GM21367 (cell line): Measurements from ENCODE around the gene RPS24.
A peak's percentile ranks its signal among the peaks of the same experiment; 100 is the strongest.
"Not testable (repeated sequence)": the region's sequence is repeated elsewhere in the genome, so short reads cannot be mapped to it uniquely, and the experiment has no call there.

Experiments used
- ATAC-seq: cut with Tn5 transposase; IDR thresholded peaks from one replicate; pipeline ENCODE4 v1.9.1; 2021; ENCODE audit not compliant: unreplicated experiment

The RPS24 gene

GRCh38 chr10:78033637-78034470, at the start of gene RPS24:
RPS24 (plus strand) TSS chr10:78033863; CDS start chr10:78033902, 39 bp downstream.
- ATAC-seq, result peak; percentile 81

DNA sequence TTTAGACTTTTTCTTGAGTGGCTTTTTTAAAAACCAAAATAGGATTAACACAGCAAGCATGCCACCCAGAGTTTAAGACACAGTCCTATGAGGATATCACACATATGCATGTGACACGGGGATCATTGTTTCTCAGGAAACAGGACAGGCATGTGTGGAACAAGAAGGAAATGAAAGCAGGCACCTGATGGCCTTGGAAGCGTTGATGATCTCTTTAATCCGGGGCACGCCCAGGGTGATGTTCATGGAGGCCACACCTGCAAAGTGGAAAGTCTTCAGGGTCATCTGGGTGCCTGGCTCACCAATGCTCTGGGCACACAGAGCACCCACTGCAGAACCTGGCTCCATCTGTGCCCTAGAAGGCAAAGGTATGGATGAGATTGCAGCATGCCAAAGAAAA, 48.7 kb upstream of the RPS24 start:
- no peak for ATAC-seq

DNA sequence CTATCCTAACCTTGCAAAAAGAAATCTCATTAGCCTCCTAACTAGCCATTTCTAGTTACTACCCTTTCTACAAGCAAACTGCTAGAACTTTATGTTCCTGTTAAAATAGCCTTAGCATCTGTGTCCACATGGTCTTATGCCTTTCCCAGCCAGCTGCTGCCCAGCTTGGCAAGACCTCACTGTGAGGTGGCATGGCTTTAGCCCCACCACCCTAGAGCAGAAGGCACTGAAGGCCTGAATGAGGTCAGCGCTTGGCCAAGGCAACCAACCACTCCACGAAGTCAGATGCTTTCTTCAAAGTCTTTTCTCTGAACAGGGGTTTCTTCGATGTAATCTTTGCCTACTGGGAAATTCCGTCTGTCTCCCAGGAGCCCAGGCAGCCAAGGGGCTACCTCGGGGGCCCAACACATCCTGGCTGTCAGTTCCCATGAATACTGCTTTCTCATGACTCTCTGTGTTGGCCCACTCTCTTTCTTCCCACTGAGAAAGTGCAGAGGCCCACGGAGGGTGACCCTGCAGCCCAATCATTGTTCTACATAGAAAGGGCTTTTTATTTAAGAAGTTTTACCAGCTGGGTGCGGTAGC, 45.9 kb upstream of the RPS24 start:
- no peak for ATAC-seq

DNA sequence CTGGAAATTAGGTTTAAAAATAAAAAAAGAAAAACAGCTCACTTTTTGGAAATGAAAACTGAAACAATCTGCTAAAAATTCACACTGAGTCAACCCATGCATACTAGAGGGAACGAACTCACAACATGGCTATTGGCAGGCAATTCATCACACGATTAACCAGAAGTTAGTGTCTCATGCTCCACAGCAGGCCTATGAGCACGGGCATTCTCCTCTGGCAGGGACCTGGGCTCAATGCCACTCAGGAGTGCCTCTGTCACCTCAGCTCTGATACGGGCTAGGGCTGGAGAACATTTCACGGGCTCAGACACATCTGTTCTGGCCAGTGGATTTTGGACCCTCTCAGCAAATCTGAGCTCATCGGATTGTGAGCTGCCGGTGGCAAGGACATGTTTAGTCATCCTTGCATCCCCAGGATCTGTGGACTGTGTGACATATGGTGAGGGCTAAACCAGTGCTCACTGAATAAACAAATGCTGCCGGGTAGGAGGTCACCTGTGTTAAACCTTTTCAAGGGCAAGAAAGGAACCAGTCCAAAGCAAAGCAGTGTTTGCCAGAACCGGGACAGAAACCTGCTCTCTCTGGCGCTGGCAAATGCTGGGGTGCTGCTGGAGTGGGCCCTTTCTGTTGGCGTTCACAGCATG, 44.5 kb upstream of the RPS24 start:
- no peak for ATAC-seq

GRCh38 chr10:77993620-77994019, 40.0 kb upstream of the RPS24 start:
- ATAC-seq, result no peak

DNA sequence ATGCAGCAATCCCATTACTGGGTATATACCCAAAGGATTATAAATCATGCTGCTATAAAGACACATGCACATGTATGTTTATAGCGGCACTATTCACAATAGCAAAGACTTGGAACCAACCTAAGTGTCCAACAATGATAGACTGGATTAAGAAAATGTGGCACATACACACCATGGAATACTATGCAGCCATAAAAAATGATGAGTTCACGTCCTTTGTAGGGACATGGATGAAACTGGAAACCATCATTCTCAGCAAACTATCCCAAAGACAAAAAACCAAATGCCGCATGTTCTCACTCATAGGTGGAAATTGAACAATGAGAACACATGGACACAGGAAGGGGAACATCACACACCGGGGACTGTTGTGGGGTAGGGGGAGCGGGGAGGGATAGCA, 34.9 kb upstream of the RPS24 start:
- ATAC-seq, result not testable (repeated sequence)

DNA sequence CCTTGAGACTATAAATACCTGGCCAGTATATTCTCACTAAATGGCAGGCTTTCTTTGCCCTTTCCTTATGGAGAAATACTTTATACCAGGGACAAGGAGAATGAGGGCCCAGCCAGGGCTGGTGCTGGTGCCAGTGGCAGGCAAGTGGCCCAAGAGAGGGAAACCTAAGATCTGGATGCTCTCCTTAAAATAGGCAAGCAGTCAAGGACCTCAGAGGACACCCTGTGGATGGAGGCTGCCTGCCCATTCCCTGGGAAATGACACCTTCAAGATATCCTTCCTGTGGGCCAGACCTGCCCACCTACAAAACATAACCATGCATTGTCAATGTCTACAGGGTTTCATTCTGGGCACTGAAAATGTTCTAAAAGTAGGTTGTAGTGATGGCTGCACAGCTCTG, 33.5 kb upstream of the RPS24 start:
- ATAC-seq, result no peak

DNA sequence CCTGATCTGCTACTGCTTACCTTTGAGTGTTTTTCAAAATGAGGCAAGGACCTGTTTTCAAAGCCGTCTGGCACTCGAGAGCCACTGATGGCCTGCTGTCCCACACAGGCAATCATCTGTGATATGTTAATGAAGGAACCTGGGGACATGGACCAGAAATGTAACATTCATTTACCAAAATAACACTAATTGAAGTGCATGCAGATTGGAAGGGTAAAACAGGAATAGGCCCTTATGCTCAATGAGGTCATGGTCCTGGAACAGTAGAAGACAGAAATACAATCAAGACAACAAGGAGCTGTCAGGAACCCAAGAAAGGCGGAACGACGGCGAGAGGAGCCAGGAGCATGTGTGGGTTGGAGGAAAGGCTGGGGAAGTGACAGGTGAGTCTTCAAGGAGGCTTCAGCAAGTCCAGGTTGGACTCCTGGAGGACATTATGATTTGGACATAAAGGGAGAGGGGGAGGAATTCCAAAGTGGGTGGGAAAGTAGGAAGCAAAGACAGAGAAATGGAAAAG, 32.6 kb upstream of the RPS24 start:
- no peak for ATAC-seq

DNA sequence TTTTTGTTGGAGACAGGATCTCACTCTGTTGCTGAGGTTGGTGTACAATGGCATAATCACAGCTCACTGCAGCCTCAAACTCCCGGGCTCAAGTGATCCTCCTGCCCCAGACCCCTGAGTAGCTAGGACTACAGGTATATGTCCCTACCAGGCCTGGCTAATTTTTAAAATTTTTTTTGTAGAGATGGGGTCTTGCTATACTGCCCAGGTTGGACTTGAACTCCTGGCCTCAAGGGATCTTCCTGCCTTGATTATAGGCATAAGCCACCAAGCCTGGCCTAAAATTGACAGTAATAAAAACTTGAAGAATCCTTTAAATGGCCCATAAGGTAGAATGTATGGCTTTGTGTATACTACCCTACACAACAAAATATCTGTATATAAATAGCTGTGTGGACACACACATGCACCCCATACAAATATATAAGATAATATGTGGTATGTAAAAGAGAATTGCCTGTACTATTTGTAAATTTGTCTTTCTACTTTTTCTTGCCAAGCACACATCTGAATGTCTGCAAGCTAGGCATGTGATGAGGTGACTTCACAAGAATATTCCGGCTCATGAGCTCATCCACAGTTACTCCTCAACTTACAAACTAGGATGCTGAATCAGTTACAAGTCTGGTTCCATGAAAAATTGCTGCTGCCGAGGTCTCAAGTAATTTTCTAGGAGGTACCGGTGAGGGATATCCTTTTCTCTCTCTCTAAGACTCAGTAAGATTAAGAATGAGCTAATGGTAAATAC, 30.9 kb upstream of the RPS24 start:
- ATAC-seq, result no peak

- no peak for ATAC-seq
These were observed 29.2 kb upstream of the RPS24 start for GRCh38 chr10:78004215-78005026.

GRCh38 chr10:78007172-78007571, 26.5 kb upstream of the RPS24 start:
- ATAC-seq, result no peak

DNA sequence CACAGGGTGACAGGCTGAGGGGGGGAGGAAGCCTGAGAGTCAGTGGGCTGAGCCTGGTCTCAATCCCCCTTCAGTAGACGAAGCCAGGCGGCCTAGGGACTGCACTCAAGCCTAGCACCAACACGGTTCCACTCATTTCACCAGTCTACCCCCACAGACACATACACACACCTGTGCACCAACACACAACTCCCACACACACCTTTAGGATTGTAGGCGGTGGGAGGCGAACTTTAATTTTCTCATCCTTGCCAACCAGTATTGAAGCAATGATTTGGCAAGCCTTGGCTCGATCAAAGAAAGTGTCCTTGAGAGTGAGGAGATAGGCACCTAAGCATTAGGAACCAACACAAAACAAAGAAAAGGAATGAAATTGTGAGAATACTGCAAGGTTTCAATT, 24.0 kb upstream of the RPS24 start:
- no peak for ATAC-seq

GRCh38 chr10:78010278-78010677, 23.4 kb upstream of the RPS24 start:
- no peak for ATAC-seq

- ATAC-seq, result no peak
These were observed 22.6 kb upstream of the RPS24 start for GRCh38 chr10:78011065-78011464.

- no peak for ATAC-seq
These were observed 20.1 kb upstream of the RPS24 start for GRCh38 chr10:78013564-78013963.

GRCh38 chr10:78015546-78015945, 18.1 kb upstream of the RPS24 start:
- no peak for ATAC-seq

DNA sequence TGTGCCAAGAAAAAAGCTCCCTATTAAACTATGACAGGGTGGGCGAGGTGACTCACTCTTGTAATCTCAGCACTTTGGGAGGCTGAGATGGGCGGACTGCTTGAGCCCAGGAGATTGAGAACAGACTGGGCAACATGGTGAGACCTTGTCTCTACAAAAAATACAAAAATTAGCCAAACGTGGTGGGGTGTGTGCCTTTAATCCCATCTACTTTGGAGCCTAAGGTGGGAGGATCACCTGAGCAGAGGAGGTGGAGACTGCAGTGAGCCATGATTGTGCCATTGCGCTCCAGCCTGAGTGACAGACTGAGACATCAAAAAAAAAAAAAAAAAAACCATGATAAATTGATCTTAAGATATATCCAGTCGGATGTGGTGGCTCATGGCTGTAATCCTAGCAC, 15.8 kb upstream of the RPS24 start:
- ATAC-seq, result no peak

GRCh38 chr10:78019264-78019663, 14.4 kb upstream of the RPS24 start:
- ATAC-seq, result no peak

- no peak for ATAC-seq
These were observed 12.5 kb upstream of the RPS24 start for GRCh38 chr10:78021201-78021600.

DNA sequence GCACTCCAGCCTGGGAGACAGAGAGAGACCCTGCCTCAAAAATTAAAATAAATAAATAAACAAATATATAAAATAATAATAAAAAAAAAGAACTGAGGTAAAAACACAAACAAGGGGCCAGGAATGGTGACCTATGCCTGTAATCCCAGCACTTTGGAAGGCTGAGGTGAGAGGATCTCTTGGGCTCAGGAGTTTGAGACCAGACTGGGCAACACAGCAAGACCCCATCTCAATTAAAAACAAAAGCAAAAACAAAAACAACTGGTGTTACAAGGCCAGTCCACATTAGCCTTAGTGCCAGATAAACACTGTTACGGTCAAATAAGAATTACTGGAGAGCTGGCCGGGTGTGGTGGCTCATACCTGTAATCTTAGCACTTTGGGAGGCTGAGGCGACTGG, 9.9 kb upstream of the RPS24 start:
- no peak for ATAC-seq
